ENCODE data around the gene SPINK14.

The SPINK14 gene

DNA sequence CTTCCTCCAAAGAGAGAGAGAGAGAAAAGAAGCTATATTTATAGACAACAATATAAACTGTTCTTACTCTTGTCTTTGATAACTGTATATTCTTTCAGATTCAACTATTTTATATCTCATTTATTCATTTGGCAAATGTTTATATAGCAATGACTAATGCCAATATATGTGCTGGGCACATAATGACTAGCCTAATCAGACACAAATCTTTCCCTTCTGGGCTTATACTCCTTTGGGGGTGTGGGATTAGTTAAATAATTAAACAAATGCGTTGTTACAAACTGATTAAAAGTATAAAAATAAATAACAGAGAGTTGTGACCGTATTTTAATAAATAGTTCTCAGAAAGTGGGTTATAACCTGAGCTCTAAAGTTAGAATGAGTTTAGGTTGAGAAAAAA is 4.0 kb downstream of the SPINK14 start:
- no peak for TF ChIP-seq EZH2 (IDR thresholded peaks at IDR 0.05; ENCODE audit: borderline replicate concordance, low read length)
- TF ChIP-seq, protein P1, sequence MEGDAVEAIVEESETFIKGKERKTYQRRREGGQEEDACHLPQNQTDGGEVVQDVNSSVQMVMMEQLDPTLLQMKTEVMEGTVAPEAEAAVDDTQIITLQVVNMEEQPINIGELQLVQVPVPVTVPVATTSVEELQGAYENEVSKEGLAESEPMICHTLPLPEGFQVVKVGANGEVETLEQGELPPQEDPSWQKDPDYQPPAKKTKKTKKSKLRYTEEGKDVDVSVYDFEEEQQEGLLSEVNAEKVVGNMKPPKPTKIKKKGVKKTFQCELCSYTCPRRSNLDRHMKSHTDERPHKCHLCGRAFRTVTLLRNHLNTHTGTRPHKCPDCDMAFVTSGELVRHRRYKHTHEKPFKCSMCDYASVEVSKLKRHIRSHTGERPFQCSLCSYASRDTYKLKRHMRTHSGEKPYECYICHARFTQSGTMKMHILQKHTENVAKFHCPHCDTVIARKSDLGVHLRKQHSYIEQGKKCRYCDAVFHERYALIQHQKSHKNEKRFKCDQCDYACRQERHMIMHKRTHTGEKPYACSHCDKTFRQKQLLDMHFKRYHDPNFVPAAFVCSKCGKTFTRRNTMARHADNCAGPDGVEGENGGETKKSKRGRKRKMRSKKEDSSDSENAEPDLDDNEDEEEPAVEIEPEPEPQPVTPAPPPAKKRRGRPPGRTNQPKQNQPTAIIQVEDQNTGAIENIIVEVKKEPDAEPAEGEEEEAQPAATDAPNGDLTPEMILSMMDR (IDR thresholded peaks at IDR 0.05; ENCODE audit: low read length): no peak
- Histone ChIP-seq H3K4me1 (ENCODE audit: insufficient read depth, low read length, severe bottlenecking) (no peaks in the 10 kb centered on the region), H3K9me2 (ENCODE audit: low read depth, low read length) (no peaks in the 10 kb centered on the region), H2AFZ (ENCODE audit: low read length) (no peak overlapping the region), H3K4me2 (ENCODE audit: low read length) (no peak overlapping the region), H3K9me3 (ENCODE audit: low read length) (no peaks in the 10 kb centered on the region), H4K20me1 (ENCODE audit: insufficient read depth, low read length) (no peaks in the 10 kb centered on the region), H3K27ac (ENCODE audit: low read depth, low read length, poor library complexity, severe bottlenecking) (no peak overlapping the region), H3K27me3 (ENCODE audit: insufficient read depth, low read length) (no peaks in the 10 kb centered on the region), H3K9ac (ENCODE audit: low read length) (no peak overlapping the region), H3K36me3 (ENCODE audit: insufficient read depth, low read length) (no peaks in the 10 kb centered on the region), H3K79me2 (ENCODE audit: insufficient read depth, low read length) (no peaks in the 10 kb centered on the region), H3K4me3 (ENCODE audit: low read depth, low read length, poor library complexity, severe bottlenecking) (no peak overlapping the region), H3F3A (ENCODE audit: insufficient read depth, low read length) (no peaks in the 10 kb centered on the region)

DNA sequence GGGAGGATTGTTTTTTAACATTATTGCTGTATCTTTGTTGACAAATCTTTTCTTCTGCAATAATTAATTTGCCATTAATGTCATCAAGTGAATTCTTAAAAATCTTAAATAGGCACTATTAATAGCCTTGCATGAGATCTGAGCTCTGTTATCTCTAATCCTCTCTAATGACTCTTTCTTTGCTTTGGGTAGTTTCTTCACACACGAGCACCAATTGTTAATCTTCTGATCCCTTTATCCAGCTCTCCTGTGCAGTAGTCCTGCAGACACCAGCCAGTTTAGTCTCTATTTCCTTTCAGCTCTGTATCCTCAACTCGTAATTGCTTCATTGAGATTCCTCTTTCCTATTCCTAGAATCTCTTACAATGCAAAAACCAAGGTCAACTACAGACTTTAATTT is 8.1 kb downstream of the SPINK14 start:
- H3K27me3 ChIP-seq (ENCODE audit: insufficient read depth, low read length): no peaks in the 10 kb centered on the region
- H3K9me2 ChIP-seq (ENCODE audit: low read depth, low read length): no peaks in the 10 kb centered on the region
- no peaks in the 10 kb centered on the region for H4K20me1 ChIP-seq (ENCODE audit: insufficient read depth, low read length)
- H3K9ac ChIP-seq (ENCODE audit: low read length): no peak overlapping the region
- TF ChIP-seq, protein P1 (IDR thresholded peaks at IDR 0.05; ENCODE audit: low read length): no peak
- H3F3A ChIP-seq (ENCODE audit: insufficient read depth, low read length): no peaks in the 10 kb centered on the region
- H3K9me3 ChIP-seq (ENCODE audit: low read length): no peaks in the 10 kb centered on the region
- no peak overlapping the region for H3K4me3 ChIP-seq (ENCODE audit: low read depth, low read length, poor library complexity, severe bottlenecking)
- H3K4me1 ChIP-seq (ENCODE audit: insufficient read depth, low read length, severe bottlenecking): no peaks in the 10 kb centered on the region
- H3K36me3 ChIP-seq (ENCODE audit: insufficient read depth, low read length): no peaks in the 10 kb centered on the region
- H3K79me2 ChIP-seq (ENCODE audit: insufficient read depth, low read length): no peaks in the 10 kb centered on the region
- H3K27ac ChIP-seq (ENCODE audit: low read depth, low read length, poor library complexity, severe bottlenecking): no peak overlapping the region
- H2AFZ ChIP-seq (ENCODE audit: low read length): no peak overlapping the region
- no peak overlapping the region for H3K4me2 ChIP-seq (ENCODE audit: low read length)

DNA sequence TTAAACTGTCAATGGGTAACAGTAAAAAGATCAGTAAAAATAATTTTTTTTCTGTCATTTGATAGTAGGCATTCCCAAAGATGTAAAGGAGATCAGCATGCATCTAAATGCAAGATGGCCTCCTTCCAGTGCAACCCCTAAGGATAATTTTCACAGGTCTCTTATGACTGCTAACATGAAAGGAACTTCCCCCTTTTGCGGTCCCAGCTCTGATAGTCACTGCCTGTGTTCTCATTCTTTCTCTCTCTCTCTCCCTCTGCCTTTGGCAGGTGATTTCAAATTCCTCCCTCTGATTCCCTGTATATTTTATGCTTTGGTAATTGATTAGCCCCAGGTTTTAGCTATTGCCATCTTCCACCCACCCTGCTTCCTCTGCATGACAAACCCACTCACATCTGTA is 8.9 kb downstream of the SPINK14 start:
- TF ChIP-seq, protein P1 (IDR thresholded peaks at IDR 0.05; ENCODE audit: low read length): no peak
- no peak for TF ChIP-seq EZH2 (IDR thresholded peaks at IDR 0.05; ENCODE audit: borderline replicate concordance, low read length)
- H3K27me3 ChIP-seq (ENCODE audit: insufficient read depth, low read length): no peaks in the 10 kb centered on the region
- no peak overlapping the region for H3K9ac ChIP-seq (ENCODE audit: low read length)
- no peaks in the 10 kb centered on the region for H3K9me3 ChIP-seq (ENCODE audit: low read length)
- H3K79me2 ChIP-seq (ENCODE audit: insufficient read depth, low read length): no peaks in the 10 kb centered on the region
- no peaks in the 10 kb centered on the region for H3K9me2 ChIP-seq (ENCODE audit: low read depth, low read length)
- no peaks in the 10 kb centered on the region for H3F3A ChIP-seq (ENCODE audit: insufficient read depth, low read length)
- no peak overlapping the region for H3K4me2 ChIP-seq (ENCODE audit: low read length)
- no peak overlapping the region for H3K4me3 ChIP-seq (ENCODE audit: low read depth, low read length, poor library complexity, severe bottlenecking)
- no peak overlapping the region for H2AFZ ChIP-seq (ENCODE audit: low read length)
- no peaks in the 10 kb centered on the region for H3K4me1 ChIP-seq (ENCODE audit: insufficient read depth, low read length, severe bottlenecking)
- H4K20me1 ChIP-seq (ENCODE audit: insufficient read depth, low read length): no peaks in the 10 kb centered on the region
- H3K27ac ChIP-seq (ENCODE audit: low read depth, low read length, poor library complexity, severe bottlenecking): no peak overlapping the region
- no peaks in the 10 kb centered on the region for H3K36me3 ChIP-seq (ENCODE audit: insufficient read depth, low read length)
